ENCODE measurements around the gene TOR2A. TPM values are rescaled to one million over a fixed set of nuclear protein-coding genes. Genes with fewer than 3 reads are reported as not detected.

The TOR2A gene
- total RNA-seq, 4 donors from 2014 or later: 31.4 to 126 (median 48.1) TPM

DNA sequence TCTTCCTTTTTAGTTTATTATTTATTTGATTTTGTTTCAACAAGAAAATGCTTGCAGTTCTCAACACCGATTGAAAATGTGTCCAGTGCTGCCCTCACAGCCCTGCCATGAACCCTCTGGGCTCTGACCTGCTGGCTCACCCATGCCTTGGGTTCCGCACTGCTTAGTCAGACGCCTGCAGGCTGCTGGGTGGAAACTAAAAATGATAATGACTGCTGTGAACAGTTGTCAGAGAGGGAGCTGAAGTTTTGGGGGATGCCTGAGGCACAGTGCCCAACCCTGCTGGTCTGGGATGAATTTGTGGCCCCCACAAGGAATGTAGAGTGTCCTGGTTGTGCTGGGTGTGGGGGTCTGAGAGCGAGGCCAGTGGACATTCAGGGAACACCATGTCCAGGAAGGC lies 50.5 kb downstream of the TOR2A start:
- WGBS, 2 donors (ENCODE audit: low coverage in 1 of 2): 20 to 88% methylated on average over 1 to 4 of the region's 4 CpGs
- in situ Hi-C loops (cut with MboI; ENCODE audit: low pct_ligation_motif_present in 1 of 4, low pct_unique_long_range_greater_than_20kb in 1 of 4, low sequenced_read_pairs in 3 of 4) (no loop called here), intact Hi-C loops (cut with DNase I; ENCODE audit: low total_unique reads) (no loop called here)
- Histone ChIP-seq H3K4me1 (no peaks in the 10 kb centered on the region), H3K36me3 (no peaks in the 10 kb centered on the region), H3K4me3 (no peak overlapping the region), H3K27ac (no peak overlapping the region), H3K27me3 (no peaks in the 10 kb centered on the region), H3K9me3 (no peaks in the 10 kb centered on the region)
- no peak for DNase-seq
- TF ChIP-seq POLR2A (IDR thresholded peaks at IDR 0.05) (no peak), EP300 (IDR thresholded peaks at IDR 0.05; ENCODE audit: low read depth) (no peak), POLR2AphosphoS5 (IDR thresholded peaks at IDR 0.05) (no peak)
- TF ChIP-seq, protein P1, sequence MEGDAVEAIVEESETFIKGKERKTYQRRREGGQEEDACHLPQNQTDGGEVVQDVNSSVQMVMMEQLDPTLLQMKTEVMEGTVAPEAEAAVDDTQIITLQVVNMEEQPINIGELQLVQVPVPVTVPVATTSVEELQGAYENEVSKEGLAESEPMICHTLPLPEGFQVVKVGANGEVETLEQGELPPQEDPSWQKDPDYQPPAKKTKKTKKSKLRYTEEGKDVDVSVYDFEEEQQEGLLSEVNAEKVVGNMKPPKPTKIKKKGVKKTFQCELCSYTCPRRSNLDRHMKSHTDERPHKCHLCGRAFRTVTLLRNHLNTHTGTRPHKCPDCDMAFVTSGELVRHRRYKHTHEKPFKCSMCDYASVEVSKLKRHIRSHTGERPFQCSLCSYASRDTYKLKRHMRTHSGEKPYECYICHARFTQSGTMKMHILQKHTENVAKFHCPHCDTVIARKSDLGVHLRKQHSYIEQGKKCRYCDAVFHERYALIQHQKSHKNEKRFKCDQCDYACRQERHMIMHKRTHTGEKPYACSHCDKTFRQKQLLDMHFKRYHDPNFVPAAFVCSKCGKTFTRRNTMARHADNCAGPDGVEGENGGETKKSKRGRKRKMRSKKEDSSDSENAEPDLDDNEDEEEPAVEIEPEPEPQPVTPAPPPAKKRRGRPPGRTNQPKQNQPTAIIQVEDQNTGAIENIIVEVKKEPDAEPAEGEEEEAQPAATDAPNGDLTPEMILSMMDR (IDR thresholded peaks at IDR 0.05): no peak

DNA sequence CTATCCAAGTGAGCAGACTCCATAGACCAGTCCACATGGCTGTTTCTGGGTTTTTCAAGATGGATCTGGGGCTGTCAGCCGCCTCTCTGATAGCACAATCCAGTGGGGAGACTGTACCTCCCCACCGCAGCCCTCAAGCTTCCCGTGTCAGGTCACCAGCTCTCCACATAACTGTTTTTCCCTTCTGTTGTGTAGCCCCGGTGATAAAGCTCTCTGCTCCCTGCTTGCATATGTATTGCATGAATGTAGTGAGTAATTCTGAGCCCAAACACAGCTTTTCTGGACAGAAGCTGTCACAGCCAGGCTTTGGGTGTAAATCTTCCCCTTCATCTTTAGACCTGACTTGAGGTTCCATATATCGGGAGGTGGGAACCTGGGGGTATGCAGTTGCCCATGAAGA lies 51.4 kb downstream of the TOR2A start:
- Histone ChIP-seq H3K4me1 (no peaks in the 10 kb centered on the region), H3K9me3 (no peaks in the 10 kb centered on the region), H3K27me3 (no peaks in the 10 kb centered on the region), H3K27ac (no peak overlapping the region), H3K4me3 (no peak overlapping the region), H3K36me3 (no peaks in the 10 kb centered on the region)
- WGBS, 2 donors (ENCODE audit: low coverage in 1 of 2): 88% methylated on average over 5 of the region's 5 CpGs; no CpG with 5 or more reads in 1 of the 2 donors
- intact Hi-C loops (cut with DNase I; ENCODE audit: low total_unique reads): no loop called here
- no peak for DNase-seq
- in situ Hi-C loops (cut with MboI; ENCODE audit: low pct_ligation_motif_present in 1 of 4, low pct_unique_long_range_greater_than_20kb in 1 of 4, low sequenced_read_pairs in 3 of 4): no loop called here
- TF ChIP-seq POLR2A (IDR thresholded peaks at IDR 0.05) (no peak), POLR2AphosphoS5 (IDR thresholded peaks at IDR 0.05) (no peak), EP300 (IDR thresholded peaks at IDR 0.05; ENCODE audit: low read depth) (no peak)
- TF ChIP-seq, protein P1 (IDR thresholded peaks at IDR 0.05): no peak

DNA sequence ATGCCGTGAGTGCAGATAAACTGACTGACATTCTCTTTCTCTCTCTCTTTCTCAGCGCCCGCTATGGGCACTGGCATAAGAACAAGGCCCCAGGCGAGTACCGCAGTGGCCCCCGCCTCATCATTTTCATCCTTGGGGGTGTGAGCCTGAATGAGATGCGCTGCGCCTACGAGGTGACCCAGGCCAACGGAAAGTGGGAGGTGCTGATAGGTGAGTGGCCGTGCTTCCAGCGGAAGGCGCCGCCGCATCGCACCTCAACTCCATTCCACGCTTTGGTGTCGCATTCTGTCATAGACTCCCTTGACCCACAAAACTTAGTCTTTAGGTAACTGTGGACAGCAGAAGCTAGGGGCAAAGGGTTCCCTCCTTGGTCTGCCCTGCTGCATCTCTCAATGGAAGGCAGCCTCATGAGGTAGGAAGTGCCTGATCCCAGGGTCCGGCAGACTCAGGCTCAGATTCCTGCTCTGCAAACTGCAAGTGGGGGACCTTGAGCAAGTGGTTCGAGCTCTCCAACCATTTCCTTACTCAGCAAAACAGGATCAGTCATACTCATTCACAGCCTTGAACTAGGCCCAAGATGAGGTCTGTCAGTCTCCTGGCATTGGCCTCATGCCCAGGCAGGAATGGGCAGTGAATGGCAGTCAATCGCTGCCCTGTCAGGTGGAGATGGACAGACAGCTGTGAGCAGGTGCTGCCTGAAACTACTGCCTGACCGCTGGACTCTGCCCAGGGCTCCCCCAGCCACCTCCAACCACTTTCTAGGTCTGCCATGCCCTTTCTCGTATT lies 52.5 kb downstream of the TOR2A start:
- no peaks in the 10 kb centered on the region for H3K9me3 ChIP-seq
- TF ChIP-seq POLR2AphosphoS5 (IDR thresholded peaks at IDR 0.05) (no peak), POLR2A (IDR thresholded peaks at IDR 0.05) (no peak), EP300 (IDR thresholded peaks at IDR 0.05; ENCODE audit: low read depth) (no peak)
- TF ChIP-seq, protein P1 (IDR thresholded peaks at IDR 0.05): no peak
- no peaks in the 10 kb centered on the region for H3K4me1 ChIP-seq
- in situ Hi-C loops (cut with MboI; ENCODE audit: low pct_ligation_motif_present in 1 of 4, low pct_unique_long_range_greater_than_20kb in 1 of 4, low sequenced_read_pairs in 3 of 4) (no loop called here), intact Hi-C loops (cut with DNase I; ENCODE audit: low total_unique reads) (no loop called here)
- WGBS, 2 donors (ENCODE audit: low coverage in 1 of 2): 88 to 100% methylated on average over 6 to 23 of the region's 23 CpGs
- H3K36me3 ChIP-seq: no peaks in the 10 kb centered on the region
- no peak for DNase-seq
- H3K27ac ChIP-seq: no peak overlapping the region
- H3K27me3 ChIP-seq: no peaks in the 10 kb centered on the region
- H3K4me3 ChIP-seq: no peak overlapping the region

Other genes with a start within 250 kb of the TOR2A start
- gene STXBP1, start 123.0 kb downstream of the TOR2A start, total RNA-seq: 100 to 1,000 TPM in 1 of 4 donors, 10 to 100 TPM in 2, 1 to 10 TPM in 1; 7.9 to 193 (median 13.3) TPM
- not detected for gene CFAP157, start 28.3 kb downstream of the TOR2A start, total RNA-seq
- 1 to 10 TPM; 2.4 to 9.7 (median 6.2) TPM for gene PTRH1, start 19.6 kb downstream of the TOR2A start, total RNA-seq
- gene TTC16, start 19.2 kb downstream of the TOR2A start, total RNA-seq: not detected
- 10 to 100 TPM in 1 of 4 donors, 1 to 10 TPM in 3; 2.6 to 10.1 (median 3.9) TPM for gene SH2D3C, start 43.4 kb upstream of the TOR2A start, total RNA-seq
- gene CDK9, start 50.7 kb upstream of the TOR2A start, total RNA-seq: 10 to 100 TPM; 32.6 to 78.9 (median 49.3) TPM
- 100 to 1,000 TPM in 1 of 4 donors, 10 to 100 TPM in 3; 31.4 to 144 (median 74.8) TPM for gene FPGS, start 67.6 kb upstream of the TOR2A start, total RNA-seq
- 10 to 100 TPM; 10.6 to 23.9 (median 17.0) TPM for gene ENG, start 119.4 kb upstream of the TOR2A start, total RNA-seq
- gene AK1, start 142.4 kb upstream of the TOR2A start, total RNA-seq: 100 to 1,000 TPM in 1 of 4 donors, 10 to 100 TPM in 3; 24.7 to 110 (median 62.4) TPM
- 10 to 100 TPM; 41.0 to 80.4 (median 75.7) TPM for gene ST6GALNAC6, start 164.3 kb upstream of the TOR2A start, total RNA-seq
- gene ST6GALNAC4, start 181.7 kb upstream of the TOR2A start, total RNA-seq: 10 to 100 TPM; 16.7 to 66.1 (median 47.3) TPM
- gene PIP5KL1, start 195.5 kb upstream of the TOR2A start, total RNA-seq: 1 to 10 TPM in 1 of 4 donors, not detected in 3; 4.6 TPM
- gene DPM2, start 202.6 kb upstream of the TOR2A start, total RNA-seq: 100 to 1,000 TPM in 1 of 4 donors, 10 to 100 TPM in 3; 20.6 to 249 (median 26.3) TPM
- 100 to 1,000 TPM in 2 of 4 donors, 10 to 100 TPM in 2; 77.0 to 230 (median 96.7) TPM for gene EEIG1, start 245.7 kb upstream of the TOR2A start, total RNA-seq